HG03025 (cell line): ENCODE measurements around the gene WDR37.
"Not testable (repeated sequence)": the region's sequence is repeated elsewhere in the genome, so short reads cannot be mapped to it uniquely, and the experiment has no call there.

Experiments
- ATAC-seq: cut with Tn5 transposase; IDR thresholded peaks from one replicate; pipeline ENCODE4 v1.9.1; 2021; ENCODE audit warnings: mild to moderate bottlenecking, moderate library complexity; ENCODE audit not compliant: unreplicated experiment, low FRiP score

WDR37 gene

GRCh38 chr10:1056326-1057105 is at the start of gene WDR37:
Gene WDR37 (plus strand): TSS chr10:1056385. CDS start chr10:1072156, 15,771 bp downstream.
- peak; percentile 93 for ATAC-seq

GRCh38 chr10:1006573-1006972 is 49.6 kb upstream of the WDR37 start:
- ATAC-seq, result no peak

GRCh38 chr10:1007583-1007982 is 48.6 kb upstream of the WDR37 start:
- ATAC-seq, result no peak

GRCh38 chr10:1009071-1009494 is 47.1 kb upstream of the WDR37 start:
- no peak for ATAC-seq

GRCh38 chr10:1009947-1010346 is 46.2 kb upstream of the WDR37 start:
- not testable (repeated sequence) for ATAC-seq

GRCh38 chr10:1010703-1011102 is 45.5 kb upstream of the WDR37 start:
- ATAC-seq, result no peak

GRCh38 chr10:1011696-1012095 is 44.5 kb upstream of the WDR37 start:
- no peak for ATAC-seq

GRCh38 chr10:1015688-1016087 is 40.5 kb upstream of the WDR37 start:
- ATAC-seq, result no peak

GRCh38 chr10:1019362-1019761 is 36.8 kb upstream of the WDR37 start:
- no peak for ATAC-seq

- ATAC-seq, result no peak
Observed at GRCh38 chr10:1020460-1020859, 35.7 kb upstream of the WDR37 start.

- no peak for ATAC-seq
Observed at GRCh38 chr10:1020958-1021357, 35.2 kb upstream of the WDR37 start.

- no peak for ATAC-seq
Observed at GRCh38 chr10:1022413-1022812, 33.8 kb upstream of the WDR37 start.

- ATAC-seq, result no peak
Observed at GRCh38 chr10:1024103-1024502, 32.1 kb upstream of the WDR37 start.

GRCh38 chr10:1025683-1026082 is 30.5 kb upstream of the WDR37 start, which contains the start of gene IDI2:
Gene IDI2 (minus strand): TSS chr10:1025859. CDS start chr10:1024723, 1,136 bp downstream.
- ATAC-seq, result no peak

GRCh38 chr10:1026578-1026977 is 29.6 kb upstream of the WDR37 start:
- no peak for ATAC-seq

GRCh38 chr10:1029838-1030237 is 26.3 kb upstream of the WDR37 start:
- no peak for ATAC-seq

- ATAC-seq, result no peak
Observed at GRCh38 chr10:1033601-1034000, 22.6 kb upstream of the WDR37 start.

GRCh38 chr10:1034758-1035157 is 21.4 kb upstream of the WDR37 start:
- ATAC-seq, result no peak

GRCh38 chr10:1035201-1035600 is 21.0 kb upstream of the WDR37 start:
- no peak for ATAC-seq

GRCh38 chr10:1036341-1036791 is 19.8 kb upstream of the WDR37 start:
- peak; percentile 64 for ATAC-seq

- ATAC-seq, result no peak
Observed at GRCh38 chr10:1037098-1037497, 19.1 kb upstream of the WDR37 start.

GRCh38 chr10:1038769-1039168 is 17.4 kb upstream of the WDR37 start:
- ATAC-seq, result not testable (repeated sequence)
